ENCODE results near the gene KANK2. TPM values are rescaled to one million over a fixed set of nuclear protein-coding genes. Genes with fewer than 3 reads are reported as not detected.

Gene KANK2
- total and polyA plus RNA-seq, 2 of the 13 experiments (the other 11 are each of a cell fraction or from before 2014, with no cell fraction given), result 5.7 to 12.9 TPM

DNA sequence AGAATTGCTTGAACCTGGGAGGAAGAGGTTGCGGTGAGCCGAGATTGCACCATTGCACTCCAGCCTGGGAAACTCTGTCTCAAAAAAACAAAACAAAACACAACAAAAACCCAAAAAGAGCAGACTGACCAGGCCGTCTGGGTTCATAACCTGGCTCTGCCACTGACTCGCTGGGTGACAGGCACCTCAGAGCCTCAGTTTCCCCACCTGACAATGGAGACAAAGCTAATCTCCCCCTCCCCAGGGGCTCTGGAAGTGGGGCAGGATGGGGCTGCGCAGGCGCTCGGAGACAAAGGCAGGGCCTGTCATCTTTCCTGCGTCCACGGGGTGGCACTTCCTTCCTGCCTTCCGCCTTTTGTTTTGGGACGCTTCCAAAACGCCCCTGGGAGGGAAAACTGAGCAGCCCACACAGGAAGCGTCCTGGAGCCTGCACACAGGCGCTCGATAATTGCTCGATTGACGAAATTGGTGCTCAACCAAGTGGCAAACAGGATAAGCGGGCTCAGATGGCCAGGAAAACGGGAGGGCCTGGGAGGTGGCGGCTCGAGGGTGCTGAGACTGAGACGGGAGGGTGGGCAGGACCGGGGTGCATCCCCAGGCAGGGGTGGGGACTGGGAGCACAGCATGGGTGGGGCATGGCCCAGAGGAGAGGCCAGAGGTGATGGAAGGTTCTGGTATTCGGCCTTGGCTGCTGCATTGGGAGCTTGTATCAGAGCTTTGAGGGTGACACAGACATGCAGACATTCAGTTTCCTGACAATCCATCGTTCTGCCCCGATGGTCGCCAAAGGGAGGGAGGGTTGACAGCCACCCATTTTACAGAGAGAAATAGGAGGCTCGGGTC lies 59.6 kb downstream of the KANK2 start (continued):
- TF ChIP-seq ZNF205 (CRISPR knock-in tag; IDR thresholded peaks at IDR 0.05), result no peak
- no peak for TF ChIP-seq PHB2 (IDR thresholded peaks at IDR 0.05; ENCODE audit: partially characterized antibody)
- TF ChIP-seq ZMYM4 (CRISPR knock-in tag; IDR thresholded peaks at IDR 0.05), result no peak
- peak; percentile 57; the same call in 1 of the 2 replicates for TF ChIP-seq YEATS2 (CRISPR knock-in tag; IDR thresholded peaks at IDR 0.05; ENCODE audit: borderline replicate concordance)
- TF ChIP-seq, protein P1, sequence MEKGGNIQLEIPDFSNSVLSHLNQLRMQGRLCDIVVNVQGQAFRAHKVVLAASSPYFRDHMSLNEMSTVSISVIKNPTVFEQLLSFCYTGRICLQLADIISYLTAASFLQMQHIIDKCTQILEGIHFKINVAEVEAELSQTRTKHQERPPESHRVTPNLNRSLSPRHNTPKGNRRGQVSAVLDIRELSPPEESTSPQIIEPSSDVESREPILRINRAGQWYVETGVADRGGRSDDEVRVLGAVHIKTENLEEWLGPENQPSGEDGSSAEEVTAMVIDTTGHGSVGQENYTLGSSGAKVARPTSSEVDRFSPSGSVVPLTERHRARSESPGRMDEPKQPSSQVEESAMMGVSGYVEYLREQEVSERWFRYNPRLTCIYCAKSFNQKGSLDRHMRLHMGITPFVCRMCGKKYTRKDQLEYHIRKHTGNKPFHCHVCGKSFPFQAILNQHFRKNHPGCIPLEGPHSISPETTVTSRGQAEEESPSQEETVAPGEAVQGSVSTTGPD (CRISPR knock-in tag; IDR thresholded peaks at IDR 0.05), result no peak
- TF ChIP-seq ZNF569 (CRISPR knock-in tag; IDR thresholded peaks at IDR 0.05; ENCODE audit: borderline replicate concordance), result no peak
- TF ChIP-seq REXO4 (CRISPR knock-in tag; IDR thresholded peaks at IDR 0.05; ENCODE audit: borderline replicate concordance), result no peak
- no peak for TF ChIP-seq ZNF572 (CRISPR knock-in tag; IDR thresholded peaks at IDR 0.05)
- peak; percentile 19; the same call in 1 of the 2 replicates for TF ChIP-seq ARNT2 (CRISPR knock-in tag; IDR thresholded peaks at IDR 0.05; ENCODE audit: low read depth)
- TF ChIP-seq ZNF713 (CRISPR knock-in tag; IDR thresholded peaks at IDR 0.05), result no peak
- TF ChIP-seq ASH2L (IDR thresholded peaks at IDR 0.05; ENCODE audit: insufficient read length, low read depth, low read length), result no peak
- no peak for TF ChIP-seq ZNF430 (CRISPR knock-in tag; IDR thresholded peaks at IDR 0.05)
- no peak for TF ChIP-seq KIAA2018 (CRISPR knock-in tag; IDR thresholded peaks at IDR 0.05; ENCODE audit: borderline replicate concordance)
- no peak for TF ChIP-seq BRD4 (CRISPR knock-in tag; IDR thresholded peaks at IDR 0.05)
- no peak for TF ChIP-seq SP140L (CRISPR knock-in tag; IDR thresholded peaks at IDR 0.05; ENCODE audit: borderline replicate concordance)
- no peak for TF ChIP-seq U2AF2 (IDR thresholded peaks at IDR 0.05; ENCODE audit: low read depth, low read length)
- TF ChIP-seq THAP9 (CRISPR knock-in tag; IDR thresholded peaks at IDR 0.05; ENCODE audit: borderline replicate concordance), result 0 out of 2 replicates have a peak, but pooled peaks have one; percentile 18

All from HepG2 (cell line).